T47D (cell line): Measurements from ENCODE around the gene CPEB4.

Experiments
- DNase-seq, 2 experiments: peaks; one replicate each; pipeline versions ENCODE4 v3.0.0 to v3.0.0-alpha.2; 2011 to 2012; ENCODE audit warnings: low read depth in 1 of 2, low spot score in 1 of 2
- JUND ChIP-seq: IDR thresholded peaks from 2 replicates; pipeline ENCODE4 v1.6.1; 2012; ENCODE audit warnings: low read depth
- in situ Hi-C: cut with HindIII; loops from 2 replicates; pipeline ENCODE4 v1.10.0; 2016; ENCODE audit warnings: low sequenced_read_pairs, low pct_unique_long_range_greater_than_20kb

CPEB4 gene

GRCh38 chr5:173883347-173883924 lies 4.7 kb upstream of the CPEB4 start:
- no peak for TF ChIP-seq JUND
- in situ Hi-C loops: no loop called here

GRCh38 chr5:173884402-173885053 lies 3.6 kb upstream of the CPEB4 start:
- no peak for TF ChIP-seq JUND
- in situ Hi-C loops: no loop called here
- no peak for DNase-seq

More at GRCh38 chr5:173883347-173883924, 4.7 kb upstream of the CPEB4 start:
- DNase-seq: no peak

- TF ChIP-seq JUND: no peak
- DNase-seq: no peak
- in situ Hi-C loops: no loop called here
These were observed 3.1 kb upstream of the CPEB4 start for GRCh38 chr5:173885054-173885443.

- no peak for TF ChIP-seq JUND
- DNase-seq: no peak
- in situ Hi-C loops: no loop called here
These were observed 2.6 kb upstream of the CPEB4 start for GRCh38 chr5:173885475-173886010.

- no peak for DNase-seq
- no peak for TF ChIP-seq JUND
- in situ Hi-C loops: no loop called here
These were observed 2.0 kb upstream of the CPEB4 start for GRCh38 chr5:173886150-173886549.

- DNase-seq: peak in 1 of 2 experiments; percentile 33
- no peak for TF ChIP-seq JUND
- in situ Hi-C loops: no loop called here
These were observed 453 bp downstream of the CPEB4 start for GRCh38 chr5:173888473-173889131.

GRCh38 chr5:173890195-173890991 lies 2.2 kb downstream of the CPEB4 start:
- in situ Hi-C loops: no loop called here
- no peak for TF ChIP-seq JUND
- no peak for DNase-seq

- TF ChIP-seq JUND: no peak
- DNase-seq: no peak
- in situ Hi-C loops: no loop called here
These were observed 3.4 kb downstream of the CPEB4 start for GRCh38 chr5:173891308-173892116.

GRCh38 chr5:173893192-173893561 lies 5.0 kb downstream of the CPEB4 start:
- in situ Hi-C loops: no loop called here
- TF ChIP-seq JUND: no peak
- DNase-seq: no peak

- TF ChIP-seq JUND: no peak
- in situ Hi-C loops: no loop called here
- peak in 1 of 2 experiments; percentile 72 for DNase-seq
These were observed 7.4 kb downstream of the CPEB4 start for GRCh38 chr5:173895401-173896165.

GRCh38 chr5:173896631-173897030 lies 8.5 kb downstream of the CPEB4 start:
- no peak for TF ChIP-seq JUND
- in situ Hi-C loops: no loop called here
- no peak for DNase-seq
